Neural progenitor cell (in vitro differentiated cells): ENCODE results near the gene PRSS2. TPM values are rescaled to one million over a fixed set of nuclear protein-coding genes. Genes with fewer than 3 reads are reported as not detected.

Experiments used
- DNase-seq: peaks from one replicate; pipeline ENCODE4 v3.0.0-alpha.2; 2016; ENCODE audit warnings: low spot score
- H2AFZ ChIP-seq: fragments of 200-600 bp; sonication (generic); replicated peaks from 2 replicates; pipeline ENCODE4 v1.6.1; 2016; ENCODE audit warnings: antibody characterized with exemption
- H3F3A ChIP-seq: fragments of 200-600 bp; sonication (generic); 2 replicates; pipeline ENCODE4 v1.6.1; 2016; ENCODE audit warnings: antibody characterized with exemption, low read depth
- H3K27ac ChIP-seq: fragments of 200-600 bp; sonication (generic); 2 replicates; pipeline ENCODE4 v1.5.1; 2016; ENCODE audit warnings: mild to moderate bottlenecking
- H3K27me3 ChIP-seq: fragments of 200-600 bp; sonication (generic); 2 replicates; pipeline ENCODE4 v1.6.1; 2016; ENCODE audit warnings: mild to moderate bottlenecking, moderate library complexity
- H3K36me3 ChIP-seq: fragments of 200-600 bp; sonication (generic); 2 replicates; pipeline ENCODE4 v1.5.1; 2016
- H3K4me1 ChIP-seq: fragments of 200-600 bp; sonication (generic); 2 replicates; pipeline ENCODE4 v1.6.1; 2016; ENCODE audit warnings: mixed run types
- H3K4me2 ChIP-seq: fragments of 200-600 bp; sonication (generic); 2 replicates; pipeline ENCODE4 v1.6.1; 2016
- H3K4me3 ChIP-seq: fragments of 200-600 bp; sonication (generic); 2 replicates; pipeline ENCODE4 v1.5.1; 2016
- H3K79me2 ChIP-seq: fragments of 200-600 bp; sonication (generic); 2 replicates; pipeline ENCODE4 v1.6.1; 2016; ENCODE audit warnings: low read depth
- H3K9ac ChIP-seq: fragments of 200-600 bp; sonication (generic); 2 replicates; pipeline ENCODE4 v1.6.1; 2016
- H3K9me3 ChIP-seq: fragments of 200-600 bp; sonication (generic); 2 replicates; pipeline ENCODE4 v1.5.1; 2016; ENCODE audit warnings: low read depth
- H4K20me1 ChIP-seq: fragments of 200-600 bp; sonication (generic); 2 replicates; pipeline ENCODE4 v1.6.1; 2016; ENCODE audit warnings: low read depth
- H3K27ac Mint-ChIP-seq: 3 replicates; pipeline ENCODE4 v1.8.0; 2021; ENCODE audit warnings: mixed read lengths
- H3K27me3 Mint-ChIP-seq: 2 replicates; pipeline ENCODE4 v1.8.0; 2022; ENCODE audit warnings: low read depth, mild to moderate bottlenecking, inconsistent platforms, moderate library complexity, mixed read lengths; ENCODE audit not compliant: insufficient read depth
- H3K36me3 Mint-ChIP-seq: 3 replicates; pipeline ENCODE4 v1.8.0; 2021; ENCODE audit warnings: mixed read lengths
- H3K4me1 Mint-ChIP-seq: 3 replicates; pipeline ENCODE4 v1.8.0; 2021; ENCODE audit warnings: mixed read lengths
- H3K4me3 Mint-ChIP-seq: 3 replicates; pipeline ENCODE4 v1.8.0; 2021; ENCODE audit warnings: mild to moderate bottlenecking, moderate library complexity, mixed read lengths
- H3K9me3 Mint-ChIP-seq: 3 replicates; pipeline ENCODE4 v1.8.0; 2020; ENCODE audit warnings: mixed read lengths
- CTCF ChIP-seq: fragments of 200-600 bp; sonication (generic); IDR thresholded peaks from 2 replicates; pipeline ENCODE4 v1.5.1; 2017; ENCODE audit warnings: antibody characterized with exemption, mild to moderate bottlenecking
- EZH2 ChIP-seq: fragments of 200-600 bp; sonication (generic); IDR thresholded peaks from 2 replicates; pipeline ENCODE4 v1.6.1; 2017; ENCODE audit warnings: antibody characterized with exemption, mild to moderate bottlenecking, moderate library complexity
- EZH2phosphoT487 ChIP-seq: fragments of 200-600 bp; sonication (generic); IDR thresholded peaks from 2 replicates; pipeline ENCODE4 v1.6.1; 2017; ENCODE audit warnings: antibody characterized with exemption
- total RNA-seq: library from RNA; depleted of rRNA; stranded (reverse); fragments of >200 nt; gene quantifications from 2 replicates; pipeline ENCODE4 v1.2.3, GENCODE V29; 2015; ENCODE audit warnings: low replicate concordance

Gene PRSS2
- total RNA-seq, 1 donor from 2014 or later: not detected

- Histone ChIP-seq H3K27me3 (peaks cover 10% of the 10 kb centered on the region), H4K20me1 (no peaks in the 10 kb centered on the region), H3K36me3 (no peaks in the 10 kb centered on the region), H3K27ac (no peak overlapping the region), H3K9ac (no peak overlapping the region), H3K4me2 (no peak overlapping the region), H3K79me2 (no peaks in the 10 kb centered on the region), H3K4me1 (no peaks in the 10 kb centered on the region), H3F3A (no peaks in the 10 kb centered on the region), H3K4me3 (no peak overlapping the region), H3K9me3 (no peaks in the 10 kb centered on the region), H2AFZ (no peak overlapping the region)
- DNase-seq: no peak
- H3K27ac Mint-ChIP-seq: no peak overlapping the region
- H3K4me3 Mint-ChIP-seq: no peak overlapping the region
- TF ChIP-seq EZH2 (no peak), CTCF (no peak), EZH2phosphoT487 (no peak)
- H3K9me3 Mint-ChIP-seq: peaks cover 2% of the 10 kb centered on the region
- H3K36me3 Mint-ChIP-seq: no peaks in the 10 kb centered on the region
- H3K27me3 Mint-ChIP-seq: peaks cover 10% of the 10 kb centered on the region
- H3K4me1 Mint-ChIP-seq: no peaks in the 10 kb centered on the region
Observed at GRCh38 chr7:142784096-142784495, 13.3 kb downstream of the PRSS2 start.

DNA sequence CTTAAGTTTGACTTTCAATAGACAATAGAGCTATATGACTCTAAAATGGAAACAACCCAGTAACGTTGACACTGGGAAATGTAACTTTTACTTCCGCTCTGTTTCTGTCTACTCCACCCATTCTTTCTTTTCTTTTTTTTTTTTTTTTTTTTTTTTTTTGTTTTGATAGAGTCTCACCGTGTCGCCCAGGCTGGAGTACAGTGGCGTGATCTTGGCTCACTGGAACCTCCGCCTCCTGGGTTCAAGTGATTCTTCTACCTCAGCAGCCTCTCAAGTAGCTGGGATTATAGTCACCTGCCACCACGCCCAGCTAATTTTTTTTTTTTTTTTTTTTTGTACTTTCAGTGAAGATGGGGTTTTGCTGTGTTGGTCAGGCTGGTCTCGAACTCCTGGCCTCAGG, 13.9 kb downstream of the PRSS2 start:
- Histone ChIP-seq H4K20me1 (no peaks in the 10 kb centered on the region), H3K4me2 (no peak overlapping the region), H3K27me3 (peaks cover 10% of the 10 kb centered on the region), H3K27ac (no peak overlapping the region), H3K4me3 (no peak overlapping the region), H3F3A (no peaks in the 10 kb centered on the region), H3K36me3 (no peaks in the 10 kb centered on the region), H3K9ac (no peak overlapping the region), H3K79me2 (no peaks in the 10 kb centered on the region), H2AFZ (no peak overlapping the region), H3K9me3 (no peaks in the 10 kb centered on the region), H3K4me1 (no peaks in the 10 kb centered on the region)
- H3K36me3 Mint-ChIP-seq: no peaks in the 10 kb centered on the region
- H3K27me3 Mint-ChIP-seq: peaks cover 8% of the 10 kb centered on the region
- no peak for DNase-seq
- H3K4me3 Mint-ChIP-seq: no peak overlapping the region
- H3K4me1 Mint-ChIP-seq: no peaks in the 10 kb centered on the region
- TF ChIP-seq CTCF: no peak
- no peak for TF ChIP-seq EZH2phosphoT487
- TF ChIP-seq EZH2: no peak
- H3K27ac Mint-ChIP-seq: no peak overlapping the region
- peaks cover 2% of the 10 kb centered on the region for H3K9me3 Mint-ChIP-seq

DNA sequence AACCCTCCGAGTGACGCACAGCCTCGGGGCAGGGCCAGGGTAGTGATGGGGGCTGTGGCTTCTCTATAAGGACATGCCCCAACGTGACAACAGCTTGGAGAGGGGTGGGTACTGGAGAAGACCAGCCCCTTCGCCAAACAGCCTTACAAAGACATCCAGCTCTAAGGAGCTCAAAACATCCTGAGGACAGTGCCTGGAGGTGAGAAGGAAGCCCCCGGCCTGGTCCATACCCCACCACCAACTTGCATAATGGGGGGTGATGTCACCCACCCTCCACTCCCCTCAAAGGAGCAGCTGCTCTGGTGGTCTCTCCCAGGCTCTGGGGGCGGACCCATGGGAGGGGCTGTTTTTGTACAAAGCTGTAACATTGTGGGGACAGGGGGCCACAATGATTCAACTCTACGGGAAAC, 15.1 kb downstream of the PRSS2 start:
- TF ChIP-seq CTCF: no peak
- no peak for TF ChIP-seq EZH2phosphoT487
- TF ChIP-seq EZH2: no peak
- Mint-ChIP-seq H3K27me3 (peaks cover 2% of the 10 kb centered on the region), H3K36me3 (no peaks in the 10 kb centered on the region), H3K27ac (no peak overlapping the region), H3K9me3 (no peaks in the 10 kb centered on the region), H3K4me3 (no peak overlapping the region), H3K4me1 (no peaks in the 10 kb centered on the region)
- DNase-seq: no peak
- Histone ChIP-seq H3F3A (no peaks in the 10 kb centered on the region), H3K9ac (no peak overlapping the region), H3K4me2 (no peak overlapping the region), H2AFZ (no peak overlapping the region), H3K79me2 (no peaks in the 10 kb centered on the region), H3K27me3 (peaks cover 10% of the 10 kb centered on the region), H3K27ac (no peak overlapping the region), H3K9me3 (no peaks in the 10 kb centered on the region), H3K36me3 (no peaks in the 10 kb centered on the region), H3K4me3 (no peak overlapping the region), H3K4me1 (no peaks in the 10 kb centered on the region), H4K20me1 (no peaks in the 10 kb centered on the region)
